Measurements from ENCODE around the gene PTPRN2.

DNA sequence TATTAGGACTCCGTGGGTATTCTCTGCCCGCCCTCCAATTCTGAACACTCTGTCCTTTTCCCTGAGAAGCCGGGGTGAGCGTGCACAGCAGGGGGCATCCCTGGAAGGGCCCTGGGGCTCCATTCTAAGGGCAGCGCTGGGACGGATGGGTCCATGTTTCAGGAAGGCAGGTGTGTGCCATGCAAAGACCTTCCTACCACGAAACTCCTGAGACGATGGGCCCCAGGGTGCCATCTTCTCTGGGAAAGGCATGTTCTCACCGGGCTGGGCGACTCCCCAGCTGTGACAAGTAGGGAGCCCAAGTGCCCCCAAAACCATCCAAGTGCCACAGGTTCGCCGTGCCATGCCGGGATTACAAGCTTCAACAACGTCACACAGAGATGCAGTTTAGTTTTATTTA is 994.1 kb downstream of the PTPRN2 start:
- TF ChIP-seq, protein P1, sequence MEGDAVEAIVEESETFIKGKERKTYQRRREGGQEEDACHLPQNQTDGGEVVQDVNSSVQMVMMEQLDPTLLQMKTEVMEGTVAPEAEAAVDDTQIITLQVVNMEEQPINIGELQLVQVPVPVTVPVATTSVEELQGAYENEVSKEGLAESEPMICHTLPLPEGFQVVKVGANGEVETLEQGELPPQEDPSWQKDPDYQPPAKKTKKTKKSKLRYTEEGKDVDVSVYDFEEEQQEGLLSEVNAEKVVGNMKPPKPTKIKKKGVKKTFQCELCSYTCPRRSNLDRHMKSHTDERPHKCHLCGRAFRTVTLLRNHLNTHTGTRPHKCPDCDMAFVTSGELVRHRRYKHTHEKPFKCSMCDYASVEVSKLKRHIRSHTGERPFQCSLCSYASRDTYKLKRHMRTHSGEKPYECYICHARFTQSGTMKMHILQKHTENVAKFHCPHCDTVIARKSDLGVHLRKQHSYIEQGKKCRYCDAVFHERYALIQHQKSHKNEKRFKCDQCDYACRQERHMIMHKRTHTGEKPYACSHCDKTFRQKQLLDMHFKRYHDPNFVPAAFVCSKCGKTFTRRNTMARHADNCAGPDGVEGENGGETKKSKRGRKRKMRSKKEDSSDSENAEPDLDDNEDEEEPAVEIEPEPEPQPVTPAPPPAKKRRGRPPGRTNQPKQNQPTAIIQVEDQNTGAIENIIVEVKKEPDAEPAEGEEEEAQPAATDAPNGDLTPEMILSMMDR (IDR thresholded peaks at IDR 0.05): no peak
- TF ChIP-seq TCF7L2 (IDR thresholded peaks at IDR 0.05; ENCODE audit: low read depth, low read length): no peak
